GM12892 (cell line): ENCODE results near the gene DHRS2.

ENCODE experiments used
- POLR2A ChIP-seq: IDR thresholded peaks from 2 replicates; pipeline ENCODE4 v1.6.1; 2011; ENCODE audit warnings: low read depth, low read length, control low read depth
- POLR2AphosphoS5 ChIP-seq: IDR thresholded peaks from 2 replicates; pipeline ENCODE4 v1.6.1; 2011; ENCODE audit warnings: low read depth, low read length, control low read depth

- TF ChIP-seq POLR2AphosphoS5 = no peak
- TF ChIP-seq POLR2A = no peak
Measured at GRCh38 chr14:23667134-23667533, 31.0 kb downstream of the DHRS2 start.
